ENCODE measurements around the gene CLIC6.

GRCh38 chr21:34667761-34668160 is 1.0 kb upstream of the CLIC6 start:
- TF ChIP-seq CTCF (conservative IDR thresholded peaks at IDR 0.05; ENCODE audit: low read depth, low read length): no peak
- TF ChIP-seq EZH2 (IDR thresholded peaks at IDR 0.05; ENCODE audit: low read length, unreplicated experiment): no peak
- TF ChIP-seq EZH2phosphoT487 (IDR thresholded peaks at IDR 0.05; ENCODE audit: borderline replicate concordance, low read length): no peak
